HepG2 (cell line): ENCODE data around the gene RACGAP1. TPM values are rescaled to one million over a fixed set of nuclear protein-coding genes. Genes with fewer than 3 reads are reported as not detected.

Source experiments
- HOXA9 ChIP-seq: sonication (generic); formaldehyde crosslinking; IDR thresholded peaks from 2 replicates; pipeline ENCODE4 v1.8.1; 2022; ENCODE audit warnings: missing genetic modification reagents, mild to moderate bottlenecking, moderate library complexity, borderline replicate concordance
- MAFF ChIP-seq: IDR thresholded peaks from 2 replicates; pipeline ENCODE4 v1.6.1; 2011; ENCODE audit warnings: low read depth, low read length, improper control_type of control experiment
- MTF1 ChIP-seq: sonication (generic); formaldehyde crosslinking; IDR thresholded peaks from 2 replicates; pipeline ENCODE4 v1.5.0; 2020; ENCODE audit warnings: missing genetic modification reagents
- SATB2 ChIP-seq: sonication (generic); formaldehyde crosslinking; IDR thresholded peaks from 2 replicates; pipeline ENCODE4 v1.5.0; 2020; ENCODE audit warnings: missing genetic modification reagents
- ZKSCAN5 ChIP-seq: sonication (generic); formaldehyde crosslinking; IDR thresholded peaks from 2 replicates; pipeline ENCODE4 v1.5.1; 2020; ENCODE audit warnings: mild to moderate bottlenecking, missing genetic modification reagents
- ZNF143 ChIP-seq: sonication (generic); formaldehyde crosslinking; IDR thresholded peaks from 2 replicates; pipeline ENCODE4 v1.4.0; 2020; ENCODE audit warnings: missing genetic modification reagents
- ZNF331 ChIP-seq: sonication (generic); formaldehyde crosslinking; IDR thresholded peaks from 2 replicates; pipeline ENCODE4 v1.4.0; 2020; ENCODE audit warnings: missing genetic modification reagents
- ZNF460 ChIP-seq: sonication (generic); formaldehyde crosslinking; IDR thresholded peaks from 2 replicates; pipeline ENCODE4 v1.5.1; 2020; ENCODE audit warnings: missing genetic modification reagents, mild to moderate bottlenecking, borderline replicate concordance
- ZNF501 ChIP-seq: sonication (generic); formaldehyde crosslinking; IDR thresholded peaks from 2 replicates; pipeline ENCODE4 v1.5.1; 2020; ENCODE audit warnings: mild to moderate bottlenecking, moderate library complexity, missing genetic modification reagents
- polyA plus RNA-seq, 8 experiments: library from polyadenylated mRNA; depleted of rRNA in 3 of 8; stranded (reverse) in 7 of 8; unstranded in 1 of 8; fragments of >200 nt; fragmentation: Illumina TruSeq in 4 of 8; extraction: Trizol in 4 of 8; gene quantifications; 2 replicates each; pipeline versions ENCODE4 v1.2.1 to v1.2.3, GENCODE V29; 2011 to 2016; ENCODE audit warnings: low read depth in 4 of 8, missing spikeins in 1 of 8, mixed read lengths in 1 of 8; ENCODE audit not compliant: insufficient read depth in 1 of 8
- total RNA-seq, 5 experiments: library from RNA; depleted of rRNA; stranded (reverse); fragments of >200 nt; fragmentation: Illumina TruSeq; extraction: Trizol; gene quantifications; 2 replicates each; pipeline ENCODE4 v1.2.3, GENCODE V29; 2016; ENCODE audit warnings: low read depth in 1 of 5
- TF ChIP-seq, protein P1 (sequence below): sonication (generic); formaldehyde crosslinking; conservative IDR thresholded peaks from 2 replicates; pipeline ENCODE4 v1.4.0; 2020; ENCODE audit warnings: mild to moderate bottlenecking, missing genetic modification reagents, moderate library complexity

Gene RACGAP1
- total and polyA plus RNA-seq, 2 of the 13 experiments (the other 11 are each of a cell fraction or from before 2014, with no cell fraction given) = 16.7 to 57.9 TPM

DNA sequence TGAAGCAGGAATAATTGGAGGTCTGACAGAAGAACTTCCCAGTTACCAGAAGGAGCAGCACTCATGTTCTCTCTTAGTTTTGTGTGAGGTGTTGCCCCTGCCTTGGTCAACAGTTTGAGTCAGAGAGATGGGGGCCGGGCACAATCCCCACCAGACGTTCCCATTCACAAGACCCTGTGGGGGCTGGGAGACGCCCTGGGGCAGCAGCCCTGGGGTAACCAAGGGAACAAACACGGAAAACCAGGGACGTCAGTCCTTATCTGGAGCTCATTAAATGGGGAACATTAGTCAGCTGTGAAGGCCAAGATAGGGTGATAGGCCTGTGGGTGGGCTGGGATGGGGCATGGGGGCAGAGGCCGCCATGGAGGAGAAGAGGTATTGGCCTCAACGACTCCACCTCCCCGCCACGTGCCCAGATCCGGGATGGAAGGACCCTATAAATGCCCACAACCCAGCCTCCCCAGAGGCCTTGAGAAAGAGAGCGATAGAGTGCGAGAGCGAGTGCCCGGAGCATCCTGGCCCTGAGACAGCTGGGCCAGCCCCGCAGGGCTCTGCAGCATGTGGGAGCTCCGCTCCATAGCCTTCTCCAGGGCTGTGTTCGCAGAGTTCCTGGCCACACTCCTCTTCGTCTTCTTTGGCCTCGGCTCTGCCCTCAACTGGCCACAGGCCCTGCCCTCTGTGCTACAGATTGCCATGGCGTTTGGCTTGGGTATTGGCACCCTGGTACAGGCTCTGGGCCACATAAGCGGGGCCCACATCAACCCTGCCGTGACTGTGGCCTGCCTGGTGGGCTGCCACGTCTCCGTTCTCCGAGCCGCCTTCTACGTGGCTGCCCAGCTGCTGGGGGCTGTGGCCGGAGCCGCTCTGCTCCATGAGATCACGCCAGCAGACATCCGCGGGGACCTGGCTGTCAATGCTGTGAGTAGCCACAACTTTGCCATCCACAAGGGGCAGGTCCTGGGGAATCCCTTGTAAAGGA is 74.7 kb downstream of the RACGAP1 start, which contains the start of gene AQP2 (continued):
- no peak for TF ChIP-seq ZNF460
- TF ChIP-seq SATB2 (CRISPR knock-in tag) = no peak
- TF ChIP-seq MAFF = no peak
- no peak for TF ChIP-seq ZNF501 (CRISPR knock-in tag)
- TF ChIP-seq HOXA9 (CRISPR knock-in tag) = no peak
- no peak for TF ChIP-seq MTF1
- TF ChIP-seq ZKSCAN5 (CRISPR knock-in tag) = no peak
- TF ChIP-seq, protein P1, sequence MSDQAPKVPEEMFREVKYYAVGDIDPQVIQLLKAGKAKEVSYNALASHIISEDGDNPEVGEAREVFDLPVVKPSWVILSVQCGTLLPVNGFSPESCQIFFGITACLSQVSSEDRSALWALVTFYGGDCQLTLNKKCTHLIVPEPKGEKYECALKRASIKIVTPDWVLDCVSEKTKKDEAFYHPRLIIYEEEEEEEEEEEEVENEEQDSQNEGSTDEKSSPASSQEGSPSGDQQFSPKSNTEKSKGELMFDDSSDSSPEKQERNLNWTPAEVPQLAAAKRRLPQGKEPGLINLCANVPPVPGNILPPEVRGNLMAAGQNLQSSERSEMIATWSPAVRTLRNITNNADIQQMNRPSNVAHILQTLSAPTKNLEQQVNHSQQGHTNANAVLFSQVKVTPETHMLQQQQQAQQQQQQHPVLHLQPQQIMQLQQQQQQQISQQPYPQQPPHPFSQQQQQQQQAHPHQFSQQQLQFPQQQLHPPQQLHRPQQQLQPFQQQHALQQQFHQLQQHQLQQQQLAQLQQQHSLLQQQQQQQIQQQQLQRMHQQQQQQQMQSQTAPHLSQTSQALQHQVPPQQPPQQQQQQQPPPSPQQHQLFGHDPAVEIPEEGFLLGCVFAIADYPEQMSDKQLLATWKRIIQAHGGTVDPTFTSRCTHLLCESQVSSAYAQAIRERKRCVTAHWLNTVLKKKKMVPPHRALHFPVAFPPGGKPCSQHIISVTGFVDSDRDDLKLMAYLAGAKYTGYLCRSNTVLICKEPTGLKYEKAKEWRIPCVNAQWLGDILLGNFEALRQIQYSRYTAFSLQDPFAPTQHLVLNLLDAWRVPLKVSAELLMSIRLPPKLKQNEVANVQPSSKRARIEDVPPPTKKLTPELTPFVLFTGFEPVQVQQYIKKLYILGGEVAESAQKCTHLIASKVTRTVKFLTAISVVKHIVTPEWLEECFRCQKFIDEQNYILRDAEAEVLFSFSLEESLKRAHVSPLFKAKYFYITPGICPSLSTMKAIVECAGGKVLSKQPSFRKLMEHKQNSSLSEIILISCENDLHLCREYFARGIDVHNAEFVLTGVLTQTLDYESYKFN (CRISPR knock-in tag) = no peak
- TF ChIP-seq ZNF331 (CRISPR knock-in tag) = no peak
- no peak for TF ChIP-seq ZNF143 (CRISPR knock-in tag)
